Fibroblast of villous mesenchyme (primary cell): ENCODE data around the gene PLVAP. TPM values are rescaled to one million over a fixed set of nuclear protein-coding genes. Genes with fewer than 3 reads are reported as not detected.
A peak's percentile ranks its signal among the peaks of the same experiment; 100 is the strongest.

ENCODE experiments used
- DNase-seq: peaks from one replicate; pipeline ENCODE4 v3.0.0-alpha.2; 2010; ENCODE audit warnings: low read depth
- H3K4me3 ChIP-seq: 2 replicates; pipeline ENCODE4 v1.5.1; 2011; ENCODE audit warnings: low read depth, mild to moderate bottlenecking, low read length
- total RNA-seq: library from RNA; depleted of rRNA; stranded (reverse); fragments of >200 nt; gene quantifications from 2 replicates; pipeline ENCODE4 v1.2.3, GENCODE V29; 2012
- TF ChIP-seq, protein P1 (sequence below): IDR thresholded peaks from 2 replicates; pipeline ENCODE4 v1.5.1; 2012; ENCODE audit warnings: low read depth, mild to moderate bottlenecking, low read length; ENCODE audit not compliant: insufficient read depth

PLVAP gene
- total RNA-seq, 1 donor: not detected

- no peak overlapping the region for H3K4me3 ChIP-seq
- TF ChIP-seq, protein P1, sequence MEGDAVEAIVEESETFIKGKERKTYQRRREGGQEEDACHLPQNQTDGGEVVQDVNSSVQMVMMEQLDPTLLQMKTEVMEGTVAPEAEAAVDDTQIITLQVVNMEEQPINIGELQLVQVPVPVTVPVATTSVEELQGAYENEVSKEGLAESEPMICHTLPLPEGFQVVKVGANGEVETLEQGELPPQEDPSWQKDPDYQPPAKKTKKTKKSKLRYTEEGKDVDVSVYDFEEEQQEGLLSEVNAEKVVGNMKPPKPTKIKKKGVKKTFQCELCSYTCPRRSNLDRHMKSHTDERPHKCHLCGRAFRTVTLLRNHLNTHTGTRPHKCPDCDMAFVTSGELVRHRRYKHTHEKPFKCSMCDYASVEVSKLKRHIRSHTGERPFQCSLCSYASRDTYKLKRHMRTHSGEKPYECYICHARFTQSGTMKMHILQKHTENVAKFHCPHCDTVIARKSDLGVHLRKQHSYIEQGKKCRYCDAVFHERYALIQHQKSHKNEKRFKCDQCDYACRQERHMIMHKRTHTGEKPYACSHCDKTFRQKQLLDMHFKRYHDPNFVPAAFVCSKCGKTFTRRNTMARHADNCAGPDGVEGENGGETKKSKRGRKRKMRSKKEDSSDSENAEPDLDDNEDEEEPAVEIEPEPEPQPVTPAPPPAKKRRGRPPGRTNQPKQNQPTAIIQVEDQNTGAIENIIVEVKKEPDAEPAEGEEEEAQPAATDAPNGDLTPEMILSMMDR: no peak
- DNase-seq: no peak
Observed at GRCh38 chr19:17398902-17399527, 21.9 kb upstream of the PLVAP start.

DNA sequence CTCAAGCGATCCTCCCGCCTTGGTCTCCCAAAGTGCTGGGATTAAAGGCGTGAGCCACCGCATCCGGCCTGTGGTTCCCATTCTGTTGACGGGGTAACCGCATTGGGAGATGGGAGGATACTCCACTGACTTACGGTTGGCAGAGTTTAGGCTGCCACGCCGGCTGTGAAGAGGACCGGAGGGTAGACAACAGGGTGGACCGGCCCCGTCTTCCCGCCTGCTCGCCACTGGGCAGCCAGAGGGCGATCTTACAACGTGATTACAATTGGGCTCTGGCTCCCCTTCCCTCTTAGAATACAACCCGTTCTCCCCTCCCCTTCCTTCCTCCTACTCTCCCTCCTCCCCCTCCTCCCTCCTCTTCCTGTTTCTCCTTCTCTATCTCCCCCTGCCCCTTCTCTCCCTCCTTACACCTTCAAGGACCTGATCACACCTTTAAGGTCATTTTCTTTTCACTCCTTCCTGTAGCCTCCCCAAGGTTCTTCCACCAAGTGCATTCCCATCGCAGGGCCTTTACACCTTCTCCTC, 17.8 kb upstream of the PLVAP start:
- H3K4me3 ChIP-seq: no peak overlapping the region
- peak; percentile 76 for DNase-seq
- TF ChIP-seq, protein P1: peak; percentile 71

DNA sequence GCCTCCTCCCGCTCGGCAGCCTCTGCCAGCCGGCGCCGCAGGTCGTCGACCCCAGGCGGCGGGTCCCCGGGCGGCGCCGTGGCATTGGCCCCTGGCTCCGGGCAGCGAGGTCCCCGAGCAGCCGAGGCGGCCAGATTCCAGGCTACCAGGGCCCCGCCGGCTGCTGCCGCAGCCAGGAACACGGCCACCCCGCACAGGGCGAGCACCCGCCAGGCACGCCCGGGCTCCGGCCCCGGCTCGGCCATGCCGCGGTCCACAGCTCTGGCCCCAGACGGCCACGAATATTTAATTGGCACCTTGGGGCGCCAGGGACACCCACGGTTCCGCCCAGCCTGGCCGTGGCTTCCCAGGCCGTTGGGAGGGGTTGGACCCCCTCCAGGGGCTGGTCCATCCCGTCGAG, 16.8 kb upstream of the PLVAP start, which contains the start of gene CCDC194:
CCDC194 (minus strand) TSS at position 283 of the 400 bp plus-strand sequence; CDS start at position 245, 38 bp downstream.
- DNase-seq: no peak
- no peak within 1 kb of the TSS for H3K4me3 ChIP-seq
- TF ChIP-seq, protein P1: no peak

DNA sequence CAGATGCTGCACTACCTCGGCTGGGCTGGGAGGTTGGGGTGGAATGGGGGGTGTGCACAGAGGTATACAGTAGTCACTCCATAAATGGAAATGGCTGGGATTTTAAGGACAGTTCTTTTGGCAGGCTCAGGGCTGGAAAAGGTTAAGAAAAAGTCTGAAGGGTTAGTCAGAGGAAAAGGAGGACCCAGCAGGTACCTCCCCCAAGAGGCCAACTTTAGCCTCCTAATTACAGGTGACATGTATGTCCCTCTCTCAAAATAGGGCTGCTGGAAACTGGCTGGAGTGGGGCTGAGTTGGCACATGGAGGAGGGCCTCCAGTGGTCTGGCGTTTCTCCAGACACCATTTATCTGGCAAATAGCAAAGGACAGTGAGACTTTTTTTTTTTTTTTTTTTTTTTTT, 15.9 kb upstream of the PLVAP start:
- TF ChIP-seq, protein P1: no peak
- no peak overlapping the region for H3K4me3 ChIP-seq
- DNase-seq: no peak

- peak overlapping the region; percentile 46 for H3K4me3 ChIP-seq
- TF ChIP-seq, protein P1: no peak
- no peak for DNase-seq
Observed at GRCh38 chr19:17391371-17392151, 14.4 kb upstream of the PLVAP start.

GRCh38 chr19:17390665-17391370, 13.7 kb upstream of the PLVAP start:
- TF ChIP-seq, protein P1: peak; percentile 67
- peak; percentile 92 for DNase-seq
- H3K4me3 ChIP-seq: peak overlapping the region; percentile 71
